Measurements from ENCODE around the gene EML5. TPM values are rescaled to one million over a fixed set of nuclear protein-coding genes. Genes with fewer than 3 reads are reported as not detected.

EML5 gene
- total and polyA plus RNA-seq, 2 of the 13 experiments (the other 11 are each of a cell fraction or from before 2014, with no cell fraction given) = 0.11 TPM; not detected in 1

- peak; percentile 82; the same call in 1 of the 2 replicates for TF ChIP-seq GATAD1 (CRISPR knock-in tag; IDR thresholded peaks at IDR 0.05)
- TF ChIP-seq ZNF414 (CRISPR knock-in tag; IDR thresholded peaks at IDR 0.05) = peak; percentile 79; the same call in 1 of the 2 replicates
- peak; percentile 85 for TF ChIP-seq GABPB1 (CRISPR knock-in tag; IDR thresholded peaks at IDR 0.05)
- no peak for TF ChIP-seq SYNCRIP (IDR thresholded peaks at IDR 0.05; ENCODE audit: insufficient read depth, low read depth, low read length)
- peak; percentile 93 for TF ChIP-seq ZNF687 (CRISPR knock-in tag; IDR thresholded peaks at IDR 0.05)
- TF ChIP-seq SMYD3 (CRISPR knock-in tag; IDR thresholded peaks at IDR 0.05) = no peak
- TF ChIP-seq ZNF670 (CRISPR knock-in tag; IDR thresholded peaks at IDR 0.05; ENCODE audit: borderline replicate concordance) = peak; percentile 95; the same call in 1 of the 2 replicates
- peak in 1 of 2 experiments; percentile 80; a peak in 1 of 4 replicates for TF ChIP-seq ATF4 (CRISPR knock-in tag; IDR thresholded peaks at IDR 0.05)
- TF ChIP-seq ZNF614 (CRISPR knock-in tag; IDR thresholded peaks at IDR 0.05; ENCODE audit: borderline replicate concordance) = peak; percentile 53; the same call in 1 of the 2 replicates
- TF ChIP-seq AGO2 (optimal IDR thresholded peaks at IDR 0.05; ENCODE audit: low read depth, low read length) = peak; percentile 91
- 0 out of 2 replicates have a peak, but pooled peaks have one; percentile 38 for TF ChIP-seq ZBTB43 (CRISPR knock-in tag; conservative IDR thresholded peaks at IDR 0.05)
- peak; percentile 100 for TF ChIP-seq PHF8 (CRISPR knock-in tag; IDR thresholded peaks at IDR 0.05)
- peak; percentile 79; the same call in 1 of the 2 replicates for TF ChIP-seq ARID2 (CRISPR knock-in tag; IDR thresholded peaks at IDR 0.05; ENCODE audit: borderline replicate concordance)
- peak; percentile 89 for TF ChIP-seq CCDC6 (CRISPR knock-in tag; IDR thresholded peaks at IDR 0.05)
- TF ChIP-seq IKZF5 (CRISPR knock-in tag; IDR thresholded peaks at IDR 0.05) = 0 out of 2 replicates have a peak, but pooled peaks have one; percentile 34
- no peak for TF ChIP-seq RBAK (CRISPR knock-in tag; IDR thresholded peaks at IDR 0.05)
- peak; percentile 100 for TF ChIP-seq ZFX (CRISPR knock-in tag; IDR thresholded peaks at IDR 0.05; ENCODE audit: low read depth)
- 0 out of 2 replicates have a peak, but pooled peaks have one; percentile 37 for TF ChIP-seq TERF1 (CRISPR knock-in tag; IDR thresholded peaks at IDR 0.05)
Measured at GRCh38 chr14:88562831-88563686, 229.7 kb downstream of the EML5 start, which contains the start of gene ZC3H14 (continued).
